Tibial nerve (tissue), 3 donors: ENCODE results near the gene SYNRG.

ENCODE experiments used
- CTCF ChIP-seq, 5 experiments: fragments of 200-600 bp in 3 of 5; fragments of 450-650 bp in 2 of 5; sonication (generic) in 3 of 5; IDR thresholded peaks; one replicate each; pipeline ENCODE4 v1.5.1; 2016 to 2019; ENCODE audit warnings: antibody characterized with exemption in 5 of 5, mild to moderate bottlenecking in 3 of 5, moderate library complexity in 2 of 5
- POLR2A ChIP-seq, 2 donors: fragments of 450-650 bp; IDR thresholded peaks; one replicate each; pipeline ENCODE4 v1.6.1; 2017; ENCODE audit warnings: antibody characterized with exemption in 2 of 2, mild to moderate bottlenecking in 2 of 2, moderate library complexity in 2 of 2

- no peak for TF ChIP-seq POLR2A (IDR thresholded peaks at IDR 0.05)
- no peak for TF ChIP-seq CTCF (IDR thresholded peaks at IDR 0.05)
Observed at GRCh38 chr17:37651849-37652248, 42.6 kb upstream of the SYNRG start.
